GM21717 (cell line): ENCODE results near the gene SND1.

Experiments used
- ATAC-seq: cut with Tn5 transposase; IDR thresholded peaks from one replicate; pipeline ENCODE4 v1.9.1; 2021; ENCODE audit warnings: mild to moderate bottlenecking, moderate library complexity; ENCODE audit not compliant: unreplicated experiment

Gene SND1

GRCh38 chr7:127651556-127652332 lies at the start of gene SND1:
Gene SND1 (plus strand): TSS chr7:127652194. CDS start chr7:127652374, 180 bp downstream.
- ATAC-seq, result peak; percentile 98

- ATAC-seq, result no peak
Measured at GRCh38 chr7:127608446-127608845, 43.5 kb upstream of the SND1 start.

GRCh38 chr7:127609297-127609696 lies 42.7 kb upstream of the SND1 start:
- no peak for ATAC-seq

GRCh38 chr7:127612263-127612662 lies 39.7 kb upstream of the SND1 start:
- no peak for ATAC-seq

- no peak for ATAC-seq
Measured at GRCh38 chr7:127616724-127617123, 35.3 kb upstream of the SND1 start.

GRCh38 chr7:127618042-127618441 lies 34.0 kb upstream of the SND1 start, which contains the start of gene PAX4:
Gene PAX4 (minus strand): TSS chr7:127618142. CDS start chr7:127615928, 2,214 bp downstream.
- no peak for ATAC-seq

GRCh38 chr7:127618775-127619174 lies 33.2 kb upstream of the SND1 start:
- no peak for ATAC-seq

GRCh38 chr7:127619681-127620405 lies 32.2 kb upstream of the SND1 start:
- ATAC-seq, result no peak

GRCh38 chr7:127620406-127621233 lies 31.4 kb upstream of the SND1 start:
- ATAC-seq, result no peak

GRCh38 chr7:127625331-127625730 lies 26.7 kb upstream of the SND1 start:
- no peak for ATAC-seq

GRCh38 chr7:127628445-127628844 lies 23.5 kb upstream of the SND1 start:
- no peak for ATAC-seq

GRCh38 chr7:127629268-127629854 lies 22.6 kb upstream of the SND1 start:
- no peak for ATAC-seq

- no peak for ATAC-seq
Measured at GRCh38 chr7:127632276-127632910, 19.6 kb upstream of the SND1 start.

GRCh38 chr7:127635659-127636285 lies 16.2 kb upstream of the SND1 start:
- no peak for ATAC-seq

- no peak for ATAC-seq
Measured at GRCh38 chr7:127638197-127638596, 13.8 kb upstream of the SND1 start.

- no peak for ATAC-seq
Measured at GRCh38 chr7:127644484-127644883, 7.5 kb upstream of the SND1 start.

- no peak for ATAC-seq
Measured at GRCh38 chr7:127647636-127648035, 4.4 kb upstream of the SND1 start.

- ATAC-seq, result no peak
Measured at GRCh38 chr7:127648986-127649385, 3.0 kb upstream of the SND1 start.

GRCh38 chr7:127650847-127651555 lies 993 bp upstream of the SND1 start:
- peak; percentile 1 for ATAC-seq
